KMS-11 (cell line): ENCODE measurements around the gene SLC25A4.

Experiments
- H2AFZ ChIP-seq: fragments of 200-600 bp; sonication (generic); 2 replicates; pipeline ENCODE4 v1.6.1; 2016; ENCODE audit warnings: antibody characterized with exemption, mixed run types, low read depth
- H3K27ac ChIP-seq: fragments of 200-600 bp; sonication (generic); 2 replicates; pipeline ENCODE4 v1.6.1; 2016; ENCODE audit warnings: mild to moderate bottlenecking, mixed run types
- H3K27me3 ChIP-seq: fragments of 200-600 bp; sonication (generic); 2 replicates; pipeline ENCODE4 v1.6.1; 2017; ENCODE audit warnings: mild to moderate bottlenecking, low read depth, mixed run types, moderate library complexity; ENCODE audit not compliant: insufficient read depth
- H3K36me3 ChIP-seq: fragments of 200-600 bp; sonication (generic); 2 replicates; pipeline ENCODE4 v1.6.1; 2017; ENCODE audit warnings: mild to moderate bottlenecking, mixed run types; ENCODE audit not compliant: insufficient read depth
- H3K4me1 ChIP-seq: fragments of 200-600 bp; sonication (generic); 2 replicates; pipeline ENCODE4 v1.6.1; 2016; ENCODE audit warnings: mild to moderate bottlenecking, low read depth, mixed run types; ENCODE audit not compliant: poor library complexity, severe bottlenecking
- H3K4me2 ChIP-seq: fragments of 200-600 bp; sonication (generic); 2 replicates; pipeline ENCODE4 v1.7.0; 2016; ENCODE audit warnings: mild to moderate bottlenecking, mixed run types
- H3K4me3 ChIP-seq: fragments of 200-600 bp; sonication (generic); IDR thresholded peaks from 2 replicates; pipeline ENCODE4 v1.6.1; 2017; ENCODE audit warnings: low read depth, low read length, mixed read lengths; ENCODE audit not compliant: insufficient read depth
- H3K79me2 ChIP-seq: fragments of 200-600 bp; sonication (generic); 2 replicates; pipeline ENCODE4 v1.6.1; 2016; ENCODE audit warnings: low read depth, mixed run types; ENCODE audit not compliant: insufficient read depth
- H3K9ac ChIP-seq: fragments of 200-600 bp; sonication (generic); 2 replicates; pipeline ENCODE4 v1.6.1; 2016; ENCODE audit warnings: mild to moderate bottlenecking, mixed run types
- H4K20me1 ChIP-seq: fragments of 200-600 bp; sonication (generic); 2 replicates; pipeline ENCODE4 v1.6.1; 2016; ENCODE audit warnings: mild to moderate bottlenecking, mixed run types; ENCODE audit not compliant: insufficient read depth
- CTCF ChIP-seq: fragments of 200-600 bp; sonication (generic); conservative IDR thresholded peaks from 2 replicates; pipeline ENCODE4 v1.6.1; 2017; ENCODE audit warnings: low read depth, mild to moderate bottlenecking, antibody characterized with exemption, low read length, moderate library complexity, mixed read lengths

SLC25A4 gene

DNA sequence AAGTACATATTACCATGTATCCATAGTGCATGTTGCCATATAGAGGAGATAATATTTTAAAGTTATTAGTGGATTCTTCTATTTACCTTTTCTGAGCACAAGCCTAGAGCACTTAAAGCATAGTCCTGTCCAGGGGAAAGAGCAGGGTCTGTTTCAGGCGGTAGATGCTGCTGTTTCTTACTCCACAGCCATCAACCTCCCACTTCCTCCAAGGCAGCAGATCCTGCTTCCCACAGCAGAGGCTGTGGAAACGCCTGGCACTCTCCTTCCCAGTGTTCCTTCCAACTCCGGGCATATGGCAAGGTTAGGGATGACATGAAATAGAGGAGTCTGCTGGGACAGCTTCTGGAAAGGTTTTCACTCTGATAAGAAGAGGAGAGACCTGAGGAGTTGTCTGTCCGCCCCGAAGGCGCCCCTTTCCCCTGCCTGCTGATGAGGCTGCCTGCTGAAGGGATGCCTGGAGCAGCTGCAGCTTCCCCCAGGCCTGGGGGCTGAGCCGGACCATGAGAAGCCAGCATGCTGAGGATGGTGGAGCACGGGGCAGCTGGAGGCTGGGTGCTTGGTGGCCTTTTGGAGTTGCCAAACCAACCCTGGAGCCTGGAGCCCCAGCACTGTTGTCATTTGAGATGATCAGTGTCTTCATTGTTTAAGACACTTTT, 43.9 kb upstream of the SLC25A4 start:
- Histone ChIP-seq H3K4me2 (no peak overlapping the region), H3K27ac (no peak overlapping the region)
- TF ChIP-seq CTCF = no peak

DNA sequence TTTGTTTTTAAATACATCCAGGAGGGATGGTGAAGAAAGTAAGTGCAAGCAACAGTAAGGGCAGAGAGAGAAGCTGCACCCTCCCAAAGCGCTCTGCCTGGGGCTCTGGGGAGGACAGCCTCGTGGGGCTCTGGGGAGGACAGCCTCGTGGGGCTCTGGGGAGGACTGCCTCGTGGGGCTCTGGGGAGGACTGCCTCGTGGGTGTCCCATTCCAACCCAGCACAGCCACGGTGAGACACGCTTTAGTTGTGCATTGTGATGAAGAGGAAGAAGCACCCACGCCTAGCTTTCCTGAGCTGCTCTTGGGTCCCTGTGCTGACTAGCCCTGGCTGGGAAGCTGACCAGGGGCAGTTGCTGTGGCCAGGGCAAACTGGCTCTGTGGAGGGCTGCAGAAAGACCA, 43.1 kb upstream of the SLC25A4 start:
- Histone ChIP-seq H3K79me2 (no peaks in the 10 kb centered on the region), H3K4me3 (no peak overlapping the region), H3K27ac (no peak overlapping the region), H2AFZ (no peak overlapping the region), H4K20me1 (no peaks in the 10 kb centered on the region), H3K9ac (no peak overlapping the region), H3K36me3 (no peaks in the 10 kb centered on the region), H3K27me3 (no peaks in the 10 kb centered on the region), H3K4me2 (no peak overlapping the region), H3K4me1 (peaks cover 4% of the 10 kb centered on the region)
- no peak for TF ChIP-seq CTCF

More for the DNA sequence above, 43.9 kb upstream of the SLC25A4 start:
- Histone ChIP-seq H3K27me3 (no peaks in the 10 kb centered on the region), H4K20me1 (no peaks in the 10 kb centered on the region), H3K9ac (no peak overlapping the region), H3K4me3 (no peak overlapping the region), H2AFZ (no peak overlapping the region; the same call in 1 of the 2 replicates), H3K36me3 (no peaks in the 10 kb centered on the region), H3K79me2 (no peaks in the 10 kb centered on the region), H3K4me1 (peaks cover 4% of the 10 kb centered on the region)

- H3K4me1 ChIP-seq = peaks cover 4% of the 10 kb centered on the region
- no peaks in the 10 kb centered on the region for H3K27me3 ChIP-seq
- H3K36me3 ChIP-seq = no peaks in the 10 kb centered on the region
- no peak overlapping the region for H3K9ac ChIP-seq
- no peaks in the 10 kb centered on the region for H3K79me2 ChIP-seq
- no peak overlapping the region for H2AFZ ChIP-seq
- no peak overlapping the region for H3K27ac ChIP-seq
- H3K4me2 ChIP-seq = no peak overlapping the region
- no peaks in the 10 kb centered on the region for H4K20me1 ChIP-seq
- no peak overlapping the region for H3K4me3 ChIP-seq
- no peak for TF ChIP-seq CTCF
Observed at GRCh38 chr4:185100423-185100822, 42.6 kb upstream of the SLC25A4 start.

- Histone ChIP-seq H3K9ac (no peak overlapping the region), H3K27ac (no peak overlapping the region), H3K4me1 (peaks cover under 1% of the 10 kb centered on the region), H2AFZ (no peak overlapping the region), H3K36me3 (no peaks in the 10 kb centered on the region), H3K4me2 (no peak overlapping the region), H4K20me1 (no peaks in the 10 kb centered on the region), H3K27me3 (no peaks in the 10 kb centered on the region), H3K4me3 (no peak overlapping the region), H3K79me2 (no peaks in the 10 kb centered on the region)
- no peak for TF ChIP-seq CTCF
Observed at GRCh38 chr4:185101354-185101890, 41.6 kb upstream of the SLC25A4 start.
